Fibroblast of peridontal ligament (primary cell): ENCODE data around the gene KCND3.
A peak's percentile ranks its signal among the peaks of the same experiment; 100 is the strongest.

ENCODE experiments used
- DNase-seq: peaks from one replicate; pipeline ENCODE4 v3.0.0-alpha.2; 2010; ENCODE audit errors: extremely low read depth

Gene KCND3

DNA sequence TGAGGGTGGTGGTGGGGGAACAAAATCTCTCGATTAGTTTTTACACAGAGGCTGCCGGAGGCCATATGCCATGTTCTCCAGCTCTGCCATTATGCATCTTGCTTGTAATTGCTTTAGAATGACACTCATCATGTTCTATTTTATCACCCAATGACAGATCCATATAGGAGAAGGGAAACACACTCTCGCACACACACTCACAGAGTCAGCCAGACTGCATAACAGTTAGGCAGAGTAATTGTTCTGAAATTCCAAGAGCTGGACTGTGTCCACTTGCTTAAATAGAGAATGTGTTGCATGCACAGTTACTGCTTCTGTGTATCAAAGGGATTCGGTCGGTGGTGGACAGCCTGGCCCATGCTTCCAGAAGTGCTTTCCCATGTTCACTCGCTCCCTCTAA is 30.6 kb downstream of the KCND3 start:
- DNase-seq = no peak

DNA sequence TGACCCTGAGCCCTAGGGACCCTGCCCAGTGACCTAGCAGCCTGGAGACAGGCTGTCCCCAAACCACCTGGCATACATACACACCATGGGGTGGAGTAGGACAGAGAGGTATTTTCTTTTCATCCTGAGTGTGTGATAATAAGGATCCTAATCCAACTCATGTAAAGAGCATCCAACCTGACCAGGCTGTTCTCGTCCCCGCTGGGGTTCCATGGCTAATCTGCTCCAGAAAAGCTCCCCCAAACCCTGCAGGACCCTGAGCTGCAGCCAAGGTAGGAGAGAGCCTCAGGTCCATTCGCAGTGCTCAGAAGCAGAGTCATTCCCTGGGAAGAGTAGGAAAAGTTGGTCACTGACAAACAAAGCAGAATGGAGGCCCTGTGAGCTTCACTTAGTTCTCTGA is 31.4 kb downstream of the KCND3 start:
- no peak for DNase-seq

DNA sequence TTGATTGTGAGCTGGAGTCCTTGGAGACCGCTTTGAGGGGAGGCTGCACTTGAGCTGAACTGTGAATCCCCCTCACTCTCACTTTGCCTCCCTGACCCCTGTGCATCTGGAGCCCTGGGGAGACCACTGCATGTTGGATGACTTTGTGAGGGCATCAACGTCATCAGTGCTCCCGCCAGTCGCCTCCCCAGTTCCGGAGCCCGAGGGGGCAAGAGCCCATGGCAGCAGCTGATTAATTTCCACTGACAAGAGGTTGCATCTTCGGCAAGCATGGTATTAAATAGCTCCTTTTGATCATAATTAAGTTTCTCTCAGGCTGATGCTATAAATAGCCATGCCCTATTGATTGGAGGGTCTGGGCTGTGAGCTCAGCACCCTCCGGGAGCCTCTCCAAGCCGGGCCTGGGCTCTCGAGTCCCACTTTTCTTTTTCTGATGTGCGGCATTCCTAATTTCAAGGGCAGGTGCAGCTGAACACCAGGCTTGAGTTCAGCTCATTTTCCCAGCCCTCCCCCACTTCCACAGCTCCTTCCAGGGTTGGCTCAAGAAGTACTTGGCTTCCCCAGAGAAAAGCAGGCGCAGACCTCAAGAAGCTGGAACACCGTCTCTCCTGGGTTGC is 33.2 kb downstream of the KCND3 start:
- no peak for DNase-seq

- DNase-seq = peak; percentile 6
Observed at GRCh38 chr1:111955755-111956154, 33.7 kb downstream of the KCND3 start.

GRCh38 chr1:111953797-111954196 is 35.7 kb downstream of the KCND3 start:
- no peak for DNase-seq

GRCh38 chr1:111952125-111952657 is 37.3 kb downstream of the KCND3 start:
- no peak for DNase-seq

DNA sequence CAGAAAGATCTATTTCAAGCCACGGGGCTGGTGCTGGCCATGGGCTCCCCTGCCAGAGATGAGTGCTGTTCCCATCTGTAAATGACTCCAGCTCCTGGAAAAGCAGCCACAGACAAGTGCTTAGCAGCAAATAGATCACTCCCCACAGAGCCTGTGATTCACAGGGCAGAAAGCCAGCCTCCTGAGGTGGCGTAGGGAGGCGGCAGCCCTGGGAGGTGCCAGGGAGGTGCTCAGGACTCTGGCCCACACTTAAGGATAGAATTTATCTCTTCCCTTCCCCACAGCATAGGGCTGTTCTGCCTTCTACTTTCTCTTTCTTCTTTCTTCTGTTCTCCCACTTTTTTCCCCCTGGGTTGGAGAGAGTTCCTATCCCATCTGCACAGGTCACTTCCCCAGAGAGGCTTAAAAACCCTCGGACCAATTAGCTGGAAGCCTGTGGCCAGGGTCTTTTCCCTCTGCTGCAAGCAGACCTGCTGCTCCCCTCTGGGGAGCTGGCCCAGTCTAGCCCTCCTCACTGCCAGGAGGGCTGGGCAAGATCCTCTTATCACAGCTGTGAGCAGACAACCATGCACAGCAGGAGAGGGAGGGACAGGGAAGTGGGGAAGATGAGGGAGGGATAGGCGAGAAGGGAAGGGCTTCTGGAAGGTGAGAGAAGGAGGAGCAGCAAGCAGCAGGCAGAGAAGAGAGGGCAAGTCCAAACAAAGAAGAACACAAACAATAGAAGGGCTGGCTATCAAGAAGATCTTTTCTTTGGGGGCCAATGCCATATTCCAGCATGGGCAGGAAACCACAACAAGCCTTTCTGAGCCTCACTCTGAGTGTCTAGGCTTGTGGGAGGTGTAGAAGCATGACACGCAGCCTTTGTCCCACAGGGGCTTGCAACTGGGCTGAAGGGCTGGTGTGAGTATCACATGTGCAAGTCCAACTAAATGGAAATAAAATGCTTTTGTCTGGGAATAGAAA is 41.0 kb downstream of the KCND3 start:
- no peak for DNase-seq

GRCh38 chr1:111943846-111944749 is 45.4 kb downstream of the KCND3 start:
- no peak for DNase-seq

DNA sequence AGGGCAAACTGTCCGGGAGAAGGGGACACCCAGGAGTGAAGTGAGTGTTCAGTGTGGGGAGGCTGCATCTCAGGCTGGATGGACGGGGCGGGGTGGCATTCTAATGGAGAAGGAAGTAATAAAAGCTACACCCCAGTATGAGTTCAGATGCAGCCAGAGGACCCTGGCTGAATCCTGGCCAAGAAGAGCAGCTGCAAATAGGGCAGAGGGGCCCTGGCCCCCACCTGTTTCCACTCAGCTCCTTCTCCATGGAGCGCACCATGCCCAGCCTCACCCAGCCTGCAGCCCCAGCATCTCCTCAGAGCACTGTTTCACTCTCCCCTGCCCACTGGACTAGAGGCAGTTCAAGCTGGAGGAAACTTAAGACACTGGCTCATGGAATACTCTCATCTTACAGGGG is 46.4 kb downstream of the KCND3 start:
- DNase-seq = no peak

GRCh38 chr1:111938536-111938935 is 50.9 kb downstream of the KCND3 start:
- no peak for DNase-seq

DNA sequence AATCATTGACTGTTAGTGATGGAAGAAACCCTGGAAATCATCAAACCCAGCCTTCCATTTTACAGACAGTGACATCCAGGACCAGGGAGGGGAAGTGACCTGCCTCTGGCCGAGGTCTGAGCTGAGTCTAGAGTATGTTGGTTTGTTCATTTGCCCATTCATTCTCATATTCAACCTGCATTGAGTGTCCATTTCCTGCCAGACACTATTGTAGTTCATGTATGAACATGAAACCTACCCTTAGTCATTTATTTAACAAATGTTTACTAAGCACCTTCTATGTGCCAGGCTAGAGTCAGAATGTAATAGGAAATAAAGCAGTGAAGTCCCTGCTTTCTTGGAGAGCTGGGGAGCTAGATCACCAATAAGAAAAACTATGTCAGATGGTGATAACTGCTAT is 51.3 kb downstream of the KCND3 start:
- no peak for DNase-seq

DNA sequence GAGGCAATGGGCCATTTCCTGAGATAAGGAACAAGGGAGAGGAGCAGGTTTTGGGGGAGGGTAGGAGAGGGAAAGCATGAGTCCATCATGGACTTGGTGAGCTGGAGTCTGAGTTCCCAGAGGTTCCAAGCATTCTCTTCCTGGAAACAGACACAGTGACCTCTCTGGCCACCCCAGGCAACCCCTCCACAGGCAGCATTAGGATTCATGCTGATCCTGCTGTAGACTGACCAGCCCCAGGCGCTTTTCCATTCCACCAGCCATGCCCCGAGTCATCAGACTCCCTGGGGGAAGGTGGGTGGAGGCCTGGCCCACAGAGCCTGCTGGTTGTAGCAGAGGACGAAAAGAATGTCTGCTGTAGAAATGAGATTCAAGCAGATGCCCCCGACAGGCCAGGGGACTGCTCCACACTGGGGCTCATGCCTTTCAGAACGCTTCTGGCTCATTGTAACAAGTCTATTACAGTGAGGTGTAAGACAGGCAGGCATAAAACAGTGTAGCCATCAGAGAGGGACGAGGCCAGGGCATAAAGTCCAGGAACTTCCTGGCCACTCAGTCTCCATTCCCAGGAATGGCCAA is 52.2 kb downstream of the KCND3 start:
- no peak for DNase-seq

DNA sequence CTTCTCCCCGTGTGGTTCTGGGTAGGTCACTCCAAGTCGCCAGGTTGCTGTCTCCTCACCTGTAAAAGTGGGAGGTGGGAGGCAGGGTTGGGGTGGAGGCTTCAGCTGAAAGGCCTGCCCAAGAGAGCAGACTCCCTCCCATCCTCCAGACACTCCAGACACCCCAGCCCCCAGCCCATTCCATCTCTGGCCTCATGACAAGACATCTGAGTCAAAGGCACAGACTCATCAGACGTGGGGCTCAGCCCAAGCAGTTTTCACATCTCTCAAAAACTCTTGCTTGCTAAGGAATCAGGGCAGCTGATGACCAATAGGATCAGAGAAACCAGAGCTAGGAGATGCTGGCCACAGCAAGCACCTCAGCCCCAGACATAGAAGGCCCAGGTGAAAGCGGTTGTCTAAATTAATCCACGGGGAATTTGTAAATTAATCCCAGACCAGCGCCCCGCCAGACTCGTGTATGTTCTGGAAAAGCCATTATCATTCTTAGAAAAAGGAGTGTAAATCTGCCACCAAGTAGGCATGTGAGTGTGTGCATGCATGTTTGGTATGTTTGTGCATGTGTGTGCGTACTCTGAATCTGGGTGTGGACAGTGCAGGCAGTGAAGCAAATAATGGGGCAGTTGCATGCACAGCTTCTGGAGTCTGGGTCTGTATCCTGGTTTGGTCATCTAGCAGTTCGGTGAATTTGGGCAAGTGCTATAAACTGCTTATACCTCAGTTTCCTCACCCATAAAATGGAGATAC is 55.2 kb downstream of the KCND3 start:
- no peak for DNase-seq

GRCh38 chr1:111930356-111930755 is 59.1 kb downstream of the KCND3 start:
- DNase-seq = no peak

GRCh38 chr1:111928531-111928930 is 60.9 kb downstream of the KCND3 start:
- no peak for DNase-seq

- no peak for DNase-seq
Observed at GRCh38 chr1:111927652-111928051, 61.8 kb downstream of the KCND3 start.

- no peak for DNase-seq
Observed at GRCh38 chr1:111924786-111925185, 64.7 kb downstream of the KCND3 start.

GRCh38 chr1:111923766-111924165 is 65.7 kb downstream of the KCND3 start:
- no peak for DNase-seq

DNA sequence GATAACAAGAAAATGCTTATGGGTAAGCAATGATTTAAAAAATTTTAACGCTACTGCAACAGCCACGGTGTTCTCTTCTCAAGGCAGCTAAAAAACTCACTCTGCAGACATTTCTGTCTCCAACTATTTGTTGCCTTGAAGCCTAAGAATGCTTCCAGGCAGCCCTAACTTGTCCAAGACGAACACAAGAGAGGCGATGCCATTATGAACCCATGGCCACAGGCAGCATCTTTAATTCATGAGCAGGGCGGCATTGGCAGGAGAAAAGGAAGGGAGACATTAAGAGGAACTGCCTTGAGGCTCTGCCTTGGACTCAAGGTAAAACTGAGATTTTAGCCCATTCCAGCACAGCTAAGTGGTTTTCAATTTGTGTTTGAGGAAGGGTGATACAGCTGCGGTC is 67.5 kb downstream of the KCND3 start:
- DNase-seq = no peak

- peak; percentile 63 for DNase-seq
Observed at GRCh38 chr1:111920221-111921024, 69.0 kb downstream of the KCND3 start.
